ENCODE data around the gene IL4R.

- TF ChIP-seq CTCF (IDR thresholded peaks at IDR 0.05) (no peak), POLR2A (IDR thresholded peaks at IDR 0.05) (no peak)
Measured at GRCh38 chr16:27324851-27325301, 11.1 kb downstream of the IL4R start.
